Measurements from ENCODE around the gene TRA2B.

- TF ChIP-seq POLR2A (IDR thresholded peaks at IDR 0.05) = no peak
- TF ChIP-seq CTCF (IDR thresholded peaks at IDR 0.05) = no peak
These were observed 18.4 kb upstream of the TRA2B start for GRCh38 chr3:185956244-185956643.
